SK-N-SH treated with all-trans-retinoic acid at 6 μM for 48 hours (cell line): ENCODE measurements around the gene MYO9A.

ENCODE experiments used
- ARNTL ChIP-seq: fragments of 450-650 bp; formaldehyde crosslinking; IDR thresholded peaks from 2 replicates; pipeline ENCODE4 v1.5.0; 2020; ENCODE audit warnings: low read depth, mild to moderate bottlenecking, moderate library complexity, borderline replicate concordance
- BACH2 ChIP-seq: fragments of 250-450 bp; sonication (Bioruptor Pico); IDR thresholded peaks from 2 replicates; pipeline ENCODE4 v1.9.0; 2021; ENCODE audit warnings: mild to moderate bottlenecking, borderline replicate concordance
- CREB5 ChIP-seq: fragments of 250-450 bp; sonication (Bioruptor Pico); IDR thresholded peaks from 2 replicates; pipeline ENCODE4 v1.5.1; 2020; ENCODE audit warnings: low read depth, mild to moderate bottlenecking, moderate library complexity
- GLIS3 ChIP-seq: fragments of 250-450 bp; sonication (Bioruptor Pico); IDR thresholded peaks from 2 replicates; pipeline ENCODE4 v1.5.0; 2020; ENCODE audit warnings: mild to moderate bottlenecking, moderate library complexity
- SNAI2 ChIP-seq: fragments of 250-450 bp; sonication (Bioruptor Pico); IDR thresholded peaks from 2 replicates; pipeline ENCODE4 v1.5.0; 2020; ENCODE audit warnings: mild to moderate bottlenecking, moderate library complexity
- ZFP30 ChIP-seq: fragments of 450-650 bp; formaldehyde crosslinking; IDR thresholded peaks from 2 replicates; pipeline ENCODE4 v1.5.0; 2022; ENCODE audit warnings: mild to moderate bottlenecking, moderate library complexity

- TF ChIP-seq GLIS3 (CRISPR knock-in tag) (no peak), ARNTL (CRISPR knock-in tag) (no peak), BACH2 (no peak), SNAI2 (no peak), ZFP30 (CRISPR knock-in tag) (no peak), CREB5 (CRISPR knock-in tag) (no peak)
Measured at GRCh38 chr15:71971905-71972304, 146.0 kb downstream of the MYO9A start.
